ENCODE measurements around the gene YIF1A.

DNA sequence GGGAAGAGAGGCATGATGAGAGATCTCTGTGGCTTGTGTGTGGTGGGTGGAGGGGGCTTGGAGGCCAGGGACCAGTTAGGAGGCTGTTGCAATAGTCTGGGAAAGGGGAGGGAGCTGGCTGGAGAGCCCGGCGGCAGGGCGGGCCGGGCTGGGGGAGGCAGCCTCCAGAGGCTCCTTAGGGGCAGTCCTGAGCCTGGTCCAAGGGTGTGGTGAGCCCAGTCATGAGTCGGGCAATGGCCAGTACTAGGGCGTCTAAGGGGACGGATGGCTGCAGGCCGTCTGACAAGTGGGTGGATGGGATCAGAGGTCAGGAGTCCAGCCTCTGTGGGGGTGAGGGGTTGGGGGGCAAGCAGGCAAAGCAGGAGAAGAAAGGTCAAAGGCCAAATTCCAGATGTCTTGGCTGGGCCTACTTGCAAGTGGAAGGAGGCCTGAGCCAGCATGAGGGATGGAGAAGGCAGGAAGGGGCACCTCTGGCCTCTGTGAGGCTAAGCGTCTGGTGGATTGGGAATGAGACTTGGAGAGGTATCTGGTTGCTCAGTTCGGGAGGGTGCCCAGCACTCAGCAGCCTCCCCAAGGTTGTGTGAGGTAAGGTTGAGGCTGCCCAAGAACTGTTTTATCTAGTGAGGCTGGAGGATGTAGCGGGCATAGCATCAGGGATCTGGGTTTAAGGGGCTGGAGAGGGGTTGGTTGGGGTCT is 33.9 kb upstream of the YIF1A start:
- TF ChIP-seq, protein P1, sequence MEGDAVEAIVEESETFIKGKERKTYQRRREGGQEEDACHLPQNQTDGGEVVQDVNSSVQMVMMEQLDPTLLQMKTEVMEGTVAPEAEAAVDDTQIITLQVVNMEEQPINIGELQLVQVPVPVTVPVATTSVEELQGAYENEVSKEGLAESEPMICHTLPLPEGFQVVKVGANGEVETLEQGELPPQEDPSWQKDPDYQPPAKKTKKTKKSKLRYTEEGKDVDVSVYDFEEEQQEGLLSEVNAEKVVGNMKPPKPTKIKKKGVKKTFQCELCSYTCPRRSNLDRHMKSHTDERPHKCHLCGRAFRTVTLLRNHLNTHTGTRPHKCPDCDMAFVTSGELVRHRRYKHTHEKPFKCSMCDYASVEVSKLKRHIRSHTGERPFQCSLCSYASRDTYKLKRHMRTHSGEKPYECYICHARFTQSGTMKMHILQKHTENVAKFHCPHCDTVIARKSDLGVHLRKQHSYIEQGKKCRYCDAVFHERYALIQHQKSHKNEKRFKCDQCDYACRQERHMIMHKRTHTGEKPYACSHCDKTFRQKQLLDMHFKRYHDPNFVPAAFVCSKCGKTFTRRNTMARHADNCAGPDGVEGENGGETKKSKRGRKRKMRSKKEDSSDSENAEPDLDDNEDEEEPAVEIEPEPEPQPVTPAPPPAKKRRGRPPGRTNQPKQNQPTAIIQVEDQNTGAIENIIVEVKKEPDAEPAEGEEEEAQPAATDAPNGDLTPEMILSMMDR (IDR thresholded peaks at IDR 0.05) = no peak
- TF ChIP-seq POLR2AphosphoS5 (IDR thresholded peaks at IDR 0.05) (peak in 1 of 3 donors; percentile 27), POLR2A (IDR thresholded peaks at IDR 0.05) (no peak)
